Stimulated activated CD8-positive, alpha-beta memory T cell treated with anti-CD3 and anti-CD28 coated beads, Interleukin-12 subunit alpha, Interleukin-12 subunit beta, amount 100 ng/mL, for 4 hours (primary cell): Measurements from ENCODE around the gene STMN1.

Source experiments
- DNase-seq: peaks from one replicate; pipeline ENCODE4 v3.0.0-alpha.2; 2020; ENCODE audit warnings: low read depth

Gene STMN1

GRCh38 chr1:25922056-25922970 is 16.1 kb upstream of the STMN1 start:
- peak; percentile 12 for DNase-seq

GRCh38 chr1:25918615-25919014 is 12.4 kb upstream of the STMN1 start:
- no peak for DNase-seq

GRCh38 chr1:25917996-25918395 is 11.8 kb upstream of the STMN1 start:
- no peak for DNase-seq

- DNase-seq = no peak
Observed at GRCh38 chr1:25916460-25916859, 10.2 kb upstream of the STMN1 start.

- DNase-seq = no peak
Observed at GRCh38 chr1:25914074-25914995, 8.1 kb upstream of the STMN1 start.

- no peak for DNase-seq
Observed at GRCh38 chr1:25913206-25913605, 7.0 kb upstream of the STMN1 start.

- DNase-seq = no peak
Observed at GRCh38 chr1:25912076-25912831, 6.0 kb upstream of the STMN1 start.

GRCh38 chr1:25911162-25911561 is 4.9 kb upstream of the STMN1 start:
- no peak for DNase-seq

GRCh38 chr1:25909040-25909439 is 2.8 kb upstream of the STMN1 start:
- no peak for DNase-seq

GRCh38 chr1:25908161-25908560 is 1.9 kb upstream of the STMN1 start:
- DNase-seq = no peak

- no peak for DNase-seq
Observed at GRCh38 chr1:25907601-25908000, 1.4 kb upstream of the STMN1 start.

- no peak for DNase-seq
Observed at GRCh38 chr1:25906644-25907300, 553 bp upstream of the STMN1 start.

- peak; percentile 86 for DNase-seq
Observed at GRCh38 chr1:25904943-25905679, 1.1 kb downstream of the STMN1 start.

GRCh38 chr1:25903986-25904385 is 2.2 kb downstream of the STMN1 start:
- DNase-seq = no peak

- no peak for DNase-seq
Observed at GRCh38 chr1:25902462-25902861, 3.8 kb downstream of the STMN1 start.

- no peak for DNase-seq
Observed at GRCh38 chr1:25900219-25900618, 6.0 kb downstream of the STMN1 start.

GRCh38 chr1:25899792-25900191 is 6.4 kb downstream of the STMN1 start:
- DNase-seq = no peak

- no peak for DNase-seq
Observed at GRCh38 chr1:25898223-25899015, 7.8 kb downstream of the STMN1 start.

GRCh38 chr1:25897754-25898153 is 8.5 kb downstream of the STMN1 start:
- no peak for DNase-seq

- no peak for DNase-seq
Observed at GRCh38 chr1:25896266-25896665, 10.0 kb downstream of the STMN1 start.
